Measurements from ENCODE around the gene NDFIP2.

NDFIP2 gene

DNA sequence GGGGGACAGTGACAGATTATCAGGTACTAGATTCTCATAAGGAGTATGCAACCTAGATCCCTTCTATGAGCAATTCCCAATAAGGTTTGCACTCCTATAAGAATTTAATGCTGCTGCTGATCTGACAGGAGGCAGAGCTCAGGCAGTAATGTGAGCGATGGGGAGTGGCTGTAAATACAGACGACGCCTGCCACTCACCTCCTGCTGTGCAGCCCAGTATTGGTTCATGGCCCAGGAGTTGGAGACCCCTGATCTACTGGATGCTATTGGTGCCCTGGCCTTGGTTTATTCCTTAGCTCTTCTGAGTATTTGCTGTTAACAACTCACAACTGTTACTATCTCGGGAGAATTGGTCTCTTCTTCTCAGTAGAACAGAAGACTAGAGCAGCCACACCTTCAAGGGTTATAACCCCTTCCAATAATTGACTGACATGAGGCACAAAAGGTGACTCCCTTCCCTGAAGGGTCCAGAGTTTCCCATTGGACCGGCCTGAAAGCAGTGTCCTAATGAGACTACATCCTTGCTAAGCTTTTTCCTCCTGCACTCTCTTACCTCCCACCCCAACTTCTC lies 39.9 kb upstream of the NDFIP2 start:
- H3K4me3 ChIP-seq (ENCODE audit: low read length), result no peak overlapping the region
- DNase-seq (ENCODE audit: low read depth), result no peak
- TF ChIP-seq, protein P1, sequence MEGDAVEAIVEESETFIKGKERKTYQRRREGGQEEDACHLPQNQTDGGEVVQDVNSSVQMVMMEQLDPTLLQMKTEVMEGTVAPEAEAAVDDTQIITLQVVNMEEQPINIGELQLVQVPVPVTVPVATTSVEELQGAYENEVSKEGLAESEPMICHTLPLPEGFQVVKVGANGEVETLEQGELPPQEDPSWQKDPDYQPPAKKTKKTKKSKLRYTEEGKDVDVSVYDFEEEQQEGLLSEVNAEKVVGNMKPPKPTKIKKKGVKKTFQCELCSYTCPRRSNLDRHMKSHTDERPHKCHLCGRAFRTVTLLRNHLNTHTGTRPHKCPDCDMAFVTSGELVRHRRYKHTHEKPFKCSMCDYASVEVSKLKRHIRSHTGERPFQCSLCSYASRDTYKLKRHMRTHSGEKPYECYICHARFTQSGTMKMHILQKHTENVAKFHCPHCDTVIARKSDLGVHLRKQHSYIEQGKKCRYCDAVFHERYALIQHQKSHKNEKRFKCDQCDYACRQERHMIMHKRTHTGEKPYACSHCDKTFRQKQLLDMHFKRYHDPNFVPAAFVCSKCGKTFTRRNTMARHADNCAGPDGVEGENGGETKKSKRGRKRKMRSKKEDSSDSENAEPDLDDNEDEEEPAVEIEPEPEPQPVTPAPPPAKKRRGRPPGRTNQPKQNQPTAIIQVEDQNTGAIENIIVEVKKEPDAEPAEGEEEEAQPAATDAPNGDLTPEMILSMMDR (conservative IDR thresholded peaks at IDR 0.05; ENCODE audit: low read length), result no peak

DNA sequence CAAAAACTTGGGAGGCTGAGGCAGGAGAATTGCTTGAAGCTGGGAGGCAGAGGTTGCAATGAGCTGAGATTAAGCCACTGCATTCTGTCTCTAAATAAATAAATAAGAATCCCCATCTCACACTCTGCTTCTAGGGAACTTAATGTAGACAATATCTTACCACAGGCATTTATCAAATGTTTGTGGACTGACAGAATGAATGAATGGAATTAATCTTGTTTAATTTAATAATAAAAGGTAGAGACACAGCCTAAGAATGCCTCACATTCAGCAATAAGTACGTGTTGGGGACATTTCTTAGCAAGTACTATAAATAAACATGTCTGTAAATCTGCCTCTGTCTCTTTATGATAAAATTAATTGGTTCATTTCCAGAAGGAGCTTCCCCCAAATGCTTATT lies 38.7 kb upstream of the NDFIP2 start:
- H3K4me3 ChIP-seq (ENCODE audit: low read length), result no peak overlapping the region
- DNase-seq (ENCODE audit: low read depth), result no peak
- TF ChIP-seq, protein P1 (conservative IDR thresholded peaks at IDR 0.05; ENCODE audit: low read length), result no peak

DNA sequence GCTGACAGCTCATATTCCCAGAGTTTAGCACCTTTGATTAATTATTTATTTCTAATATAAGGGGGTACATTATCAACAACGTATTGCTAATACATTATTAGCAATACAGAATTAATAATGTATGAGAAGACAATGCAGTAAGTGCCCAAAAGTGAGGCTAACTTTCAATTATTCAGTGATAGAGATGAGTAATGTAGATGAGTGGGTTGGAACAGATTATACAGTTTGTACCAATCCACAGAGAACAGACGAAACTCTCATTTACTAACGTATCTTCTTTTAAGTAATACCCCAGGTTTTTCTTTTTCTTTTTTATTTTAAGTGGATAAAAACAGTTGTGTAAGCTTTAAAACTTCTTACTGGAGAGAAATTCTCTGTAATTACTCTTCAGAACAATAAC lies 38.2 kb upstream of the NDFIP2 start:
- no peak overlapping the region for H3K4me3 ChIP-seq (ENCODE audit: low read length)
- TF ChIP-seq, protein P1 (conservative IDR thresholded peaks at IDR 0.05; ENCODE audit: low read length), result no peak
- DNase-seq (ENCODE audit: low read depth), result no peak

DNA sequence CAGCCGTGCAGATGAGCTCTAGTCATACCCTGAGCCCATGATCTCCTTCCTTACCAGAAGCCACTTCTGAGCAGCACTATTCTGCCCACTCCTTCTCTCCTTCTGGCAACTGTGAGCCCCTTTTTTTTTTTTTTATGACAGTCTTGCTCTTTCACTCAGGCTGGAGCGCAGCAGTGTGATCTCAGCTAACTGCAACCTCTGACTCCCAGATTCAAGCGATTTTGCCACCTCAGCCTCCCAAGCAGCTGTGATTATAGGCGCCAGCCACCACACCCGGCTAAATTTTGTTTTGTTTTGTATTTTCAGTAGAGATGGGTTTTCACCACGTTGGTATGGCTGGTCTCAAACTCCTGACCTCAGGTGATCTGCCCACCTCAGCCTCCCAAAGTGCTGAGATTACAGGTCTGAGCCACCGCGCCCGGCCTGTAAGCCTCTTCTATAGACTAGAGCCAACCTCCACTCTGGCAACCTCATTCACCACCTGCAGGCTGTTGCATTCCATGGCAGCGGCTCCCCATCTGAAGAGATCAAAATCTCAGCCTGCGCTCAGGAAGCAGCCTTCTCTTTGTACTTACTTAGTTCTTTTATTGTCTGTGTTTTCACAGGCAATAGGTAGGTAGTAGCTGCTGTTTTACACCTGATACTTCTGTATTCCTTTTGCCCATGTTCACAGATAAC lies 34.8 kb upstream of the NDFIP2 start:
- DNase-seq (ENCODE audit: low read depth), result no peak
- H3K4me3 ChIP-seq (ENCODE audit: low read length), result no peak overlapping the region
- TF ChIP-seq, protein P1 (conservative IDR thresholded peaks at IDR 0.05; ENCODE audit: low read length), result no peak

DNA sequence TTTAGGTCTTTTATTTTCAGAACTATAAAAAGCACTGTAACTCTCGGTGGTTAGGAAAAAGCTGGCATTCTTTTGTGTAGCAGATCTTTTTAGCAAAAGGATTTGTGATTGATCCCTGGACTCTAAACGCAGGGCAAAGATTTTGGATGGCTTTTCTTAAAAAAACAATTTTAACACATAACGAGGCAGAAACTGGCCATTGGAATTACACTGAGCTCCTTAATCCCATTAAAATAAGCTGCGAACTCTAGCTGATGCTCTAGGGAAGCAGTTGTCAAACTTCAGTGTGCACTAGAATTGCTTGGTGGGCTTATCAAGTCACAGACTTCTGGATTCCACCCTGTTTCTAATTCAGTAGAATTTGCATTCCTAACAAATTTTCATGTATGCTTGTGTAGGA lies 33.8 kb upstream of the NDFIP2 start:
- no peak for DNase-seq (ENCODE audit: low read depth)
- TF ChIP-seq, protein P1 (conservative IDR thresholded peaks at IDR 0.05; ENCODE audit: low read length), result no peak
- H3K4me3 ChIP-seq (ENCODE audit: low read length), result no peak overlapping the region

DNA sequence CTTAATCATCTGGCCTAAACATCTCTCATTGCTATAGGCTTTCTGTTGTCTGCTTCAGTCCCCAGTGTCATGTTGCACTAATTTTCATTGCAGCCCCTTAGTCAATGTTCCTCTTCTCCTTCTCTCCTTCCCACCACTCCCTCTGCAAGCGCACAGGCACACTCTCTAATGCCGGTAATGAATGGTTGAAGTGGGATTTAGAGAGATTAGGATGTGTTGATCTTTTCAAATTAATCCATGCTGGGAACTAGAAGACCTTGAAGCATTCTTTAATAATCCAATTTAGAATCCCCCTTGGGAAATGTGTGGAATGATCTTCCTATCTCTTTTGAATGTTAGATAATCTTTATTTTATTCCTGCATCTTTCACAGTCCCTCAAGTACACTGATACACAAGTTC lies 33.2 kb upstream of the NDFIP2 start:
- DNase-seq (ENCODE audit: low read depth), result no peak
- H3K4me3 ChIP-seq (ENCODE audit: low read length), result no peak overlapping the region
- TF ChIP-seq, protein P1 (conservative IDR thresholded peaks at IDR 0.05; ENCODE audit: low read length), result no peak

DNA sequence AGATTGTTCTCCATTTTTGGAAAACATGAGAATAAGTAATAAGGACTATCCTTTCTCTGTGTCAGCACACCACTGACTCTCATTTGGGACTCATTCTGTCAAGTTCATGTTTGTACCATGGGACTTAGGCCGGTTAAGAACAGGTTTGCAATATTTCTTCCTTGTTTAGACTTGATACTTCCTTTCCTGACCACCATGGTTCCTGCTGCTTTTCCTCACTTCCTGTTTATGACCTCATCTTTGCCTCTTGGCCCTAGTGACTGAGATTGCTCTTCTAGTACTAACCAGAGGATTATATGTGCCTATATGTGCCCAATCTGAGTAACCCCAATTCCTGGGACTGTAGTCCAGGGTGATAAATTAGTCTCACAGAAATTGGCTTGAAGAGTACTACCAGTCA lies 32.5 kb upstream of the NDFIP2 start:
- no peak for DNase-seq (ENCODE audit: low read depth)
- TF ChIP-seq, protein P1 (conservative IDR thresholded peaks at IDR 0.05; ENCODE audit: low read length), result no peak
- H3K4me3 ChIP-seq (ENCODE audit: low read length), result no peak overlapping the region

Data from AG10803 (cell line).